Stimulated activated CD4-positive, alpha-beta T cell treated with anti-CD3 and anti-CD28 coated beads, TNF-alpha, amount 100 ng/mL, for 1 hour (primary cell): Measurements from ENCODE around the gene PNPLA6.
A peak's percentile ranks its signal among the peaks of the same experiment; 100 is the strongest.

Experiments
- DNase-seq, 3 donors: peaks; one replicate each; pipeline ENCODE4 v3.0.0-alpha.2; 2020; ENCODE audit warnings: low read depth in 3 of 3, low spot score in 1 of 3

The PNPLA6 gene

GRCh38 chr19:7515110-7515644 is 20.3 kb upstream of the PNPLA6 start:
- no peak for DNase-seq

- no peak for DNase-seq
Observed at GRCh38 chr19:7515645-7516151, 19.8 kb upstream of the PNPLA6 start, which contains the start of gene ZNF358. ZNF358 (plus strand) TSS chr19:7516103; CDS start chr19:7519243, 3,140 bp downstream.

GRCh38 chr19:7516333-7516732 is 19.2 kb upstream of the PNPLA6 start:
- no peak for DNase-seq

GRCh38 chr19:7516878-7517277 is 18.6 kb upstream of the PNPLA6 start:
- no peak for DNase-seq

- DNase-seq: no peak
Observed at GRCh38 chr19:7519361-7520130, 16.0 kb upstream of the PNPLA6 start.

- no peak for DNase-seq
Observed at GRCh38 chr19:7520131-7521051, 15.1 kb upstream of the PNPLA6 start.

- no peak for DNase-seq
Observed at GRCh38 chr19:7521551-7522071, 13.9 kb upstream of the PNPLA6 start.

GRCh38 chr19:7522072-7522922 is 13.2 kb upstream of the PNPLA6 start, which contains the start of gene MCOLN1:
MCOLN1 (plus strand) TSS chr19:7522624; CDS start chr19:7522751, 127 bp downstream.
- DNase-seq: peak; percentile 99

GRCh38 chr19:7522923-7523667 is 12.4 kb upstream of the PNPLA6 start:
- no peak for DNase-seq

GRCh38 chr19:7524523-7524922 is 11.0 kb upstream of the PNPLA6 start:
- DNase-seq: no peak

- DNase-seq: no peak
Observed at GRCh38 chr19:7524992-7525739, 10.4 kb upstream of the PNPLA6 start.

- DNase-seq: no peak
Observed at GRCh38 chr19:7526059-7526929, 9.2 kb upstream of the PNPLA6 start.

GRCh38 chr19:7527516-7528191 is 7.9 kb upstream of the PNPLA6 start:
- no peak for DNase-seq

- no peak for DNase-seq
Observed at GRCh38 chr19:7528192-7528519, 7.4 kb upstream of the PNPLA6 start.

GRCh38 chr19:7528522-7529245 is 6.8 kb upstream of the PNPLA6 start:
- no peak for DNase-seq

GRCh38 chr19:7529246-7529600 is 6.3 kb upstream of the PNPLA6 start:
- no peak for DNase-seq
